RWPE1 (cell line): ENCODE results near the gene CDC7.

ENCODE experiments used
- CTCF ChIA-PET: fragments of 350-600 bp; sonication (Branson Sonifier 250); formaldehyde crosslinking; extraction: SDS; loops from one replicate; lab custom pipeline; 2021; lab: Yijun Ruan, JAX
- POLR2A ChIA-PET: fragments of 400-600 bp; formaldehyde crosslinking; extraction: SDS; loops from one replicate; lab custom pipeline; 2020; ENCODE audit warnings: antibody characterized with exemption; ENCODE audit not compliant: low non-redundant PET; lab: Yijun Ruan, JAX
- DNase-seq: peaks from one replicate; pipeline ENCODE4 v3.0.0; 2012; ENCODE audit warnings: low spot score
- H3K27ac ChIP-seq: fragments of 450-650 bp; 2 replicates; pipeline ENCODE4 v1.5.1; 2017
- TF ChIP-seq, protein P1 (sequence below): fragments of 450-650 bp; conservative IDR thresholded peaks from 2 replicates; pipeline ENCODE4 v1.5.1; 2017; ENCODE audit warnings: low read depth, mild to moderate bottlenecking

CDC7 gene

DNA sequence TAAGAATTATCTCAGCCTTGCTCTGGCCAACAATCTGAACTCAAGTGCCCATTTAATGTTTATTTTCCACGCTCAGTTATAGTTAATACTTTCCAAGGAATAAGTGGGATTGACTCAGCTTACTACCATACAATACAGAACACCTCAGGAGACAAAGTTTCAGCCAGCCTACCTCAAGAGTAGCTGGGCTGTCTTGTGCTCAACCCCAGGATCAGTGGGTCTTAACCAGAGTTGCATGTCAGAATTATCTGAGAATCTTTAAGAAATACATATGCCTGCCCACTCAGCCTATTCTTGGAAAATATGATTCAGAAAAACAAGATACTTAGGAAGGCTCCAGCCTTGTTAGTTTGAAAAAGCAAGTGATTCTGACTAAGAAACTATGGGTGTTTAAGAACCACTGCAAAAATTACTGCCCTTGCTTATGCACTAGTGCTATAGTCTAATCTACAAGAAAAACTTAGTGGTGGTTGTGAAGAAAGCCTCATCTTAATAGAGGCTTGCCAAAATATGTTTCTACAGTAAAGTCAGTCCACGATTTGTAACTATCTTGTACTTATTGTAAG lies 20.4 kb downstream of the CDC7 start:
- H3K27ac ChIP-seq = no peak overlapping the region
- CTCF ChIA-PET = interaction anchor here (0.9 kb wide), 1 partner anchor 9 kb away, joined by 3 read pairs; no protein-coding TSS in a partner anchor
- POLR2A ChIA-PET = no interaction called here
- DNase-seq = no peak
- TF ChIP-seq, protein P1, sequence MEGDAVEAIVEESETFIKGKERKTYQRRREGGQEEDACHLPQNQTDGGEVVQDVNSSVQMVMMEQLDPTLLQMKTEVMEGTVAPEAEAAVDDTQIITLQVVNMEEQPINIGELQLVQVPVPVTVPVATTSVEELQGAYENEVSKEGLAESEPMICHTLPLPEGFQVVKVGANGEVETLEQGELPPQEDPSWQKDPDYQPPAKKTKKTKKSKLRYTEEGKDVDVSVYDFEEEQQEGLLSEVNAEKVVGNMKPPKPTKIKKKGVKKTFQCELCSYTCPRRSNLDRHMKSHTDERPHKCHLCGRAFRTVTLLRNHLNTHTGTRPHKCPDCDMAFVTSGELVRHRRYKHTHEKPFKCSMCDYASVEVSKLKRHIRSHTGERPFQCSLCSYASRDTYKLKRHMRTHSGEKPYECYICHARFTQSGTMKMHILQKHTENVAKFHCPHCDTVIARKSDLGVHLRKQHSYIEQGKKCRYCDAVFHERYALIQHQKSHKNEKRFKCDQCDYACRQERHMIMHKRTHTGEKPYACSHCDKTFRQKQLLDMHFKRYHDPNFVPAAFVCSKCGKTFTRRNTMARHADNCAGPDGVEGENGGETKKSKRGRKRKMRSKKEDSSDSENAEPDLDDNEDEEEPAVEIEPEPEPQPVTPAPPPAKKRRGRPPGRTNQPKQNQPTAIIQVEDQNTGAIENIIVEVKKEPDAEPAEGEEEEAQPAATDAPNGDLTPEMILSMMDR = no peak

DNA sequence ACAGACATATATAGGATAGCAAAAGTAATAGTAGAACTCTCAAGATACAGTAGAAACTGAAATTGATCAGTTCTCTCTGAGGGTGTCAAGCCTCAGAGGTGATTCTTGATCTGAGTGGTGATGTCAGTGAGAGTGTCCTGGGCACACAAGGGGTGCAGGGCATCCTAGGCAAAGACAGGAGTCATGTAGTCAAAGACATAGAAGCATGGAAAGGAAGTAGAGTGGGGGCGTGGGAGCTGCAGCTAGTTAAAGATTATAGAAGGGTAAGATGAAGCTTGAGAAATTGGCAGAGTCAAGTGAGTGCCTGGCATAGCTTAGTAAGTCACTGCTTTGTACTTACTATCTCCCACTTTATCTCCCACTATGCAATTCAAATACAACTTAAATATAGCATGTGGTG lies 22.8 kb downstream of the CDC7 start:
- POLR2A ChIA-PET = no interaction called here
- CTCF ChIA-PET = interaction anchor here (1.2 kb wide), 1 partner anchor 405 kb away, joined by 3 read pairs; no protein-coding TSS in a partner anchor
- no peak for DNase-seq

DNA sequence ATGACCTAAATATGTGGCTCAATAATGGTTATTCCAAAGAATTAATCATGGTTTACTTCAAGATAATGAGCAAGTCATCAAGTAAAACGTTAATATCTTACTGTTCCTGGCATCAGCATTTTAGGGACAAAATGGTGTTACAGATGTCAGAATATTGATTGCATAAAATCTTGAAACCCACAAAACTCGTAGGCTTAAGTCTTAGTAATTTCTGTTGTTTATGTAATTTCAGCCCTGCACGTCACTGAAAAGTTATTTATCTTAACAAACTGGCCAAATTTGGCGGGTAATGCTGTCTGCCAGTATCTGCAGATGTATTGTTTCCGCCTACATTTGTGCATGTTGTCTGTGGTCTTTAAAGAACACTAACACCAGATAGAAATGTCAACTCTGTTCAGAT lies 25.8 kb downstream of the CDC7 start:
- CTCF ChIA-PET = interaction anchor here (1.7 kb wide), 1 partner anchor 14 kb away, joined by 4 read pairs; no protein-coding TSS in a partner anchor
- POLR2A ChIA-PET = no interaction called here
- DNase-seq = no peak
- no peak overlapping the region for H3K27ac ChIP-seq
- TF ChIP-seq, protein P1 = no peak

More for the DNA sequence above, 22.8 kb downstream of the CDC7 start:
- TF ChIP-seq, protein P1 = no peak
- no peak overlapping the region for H3K27ac ChIP-seq

DNA sequence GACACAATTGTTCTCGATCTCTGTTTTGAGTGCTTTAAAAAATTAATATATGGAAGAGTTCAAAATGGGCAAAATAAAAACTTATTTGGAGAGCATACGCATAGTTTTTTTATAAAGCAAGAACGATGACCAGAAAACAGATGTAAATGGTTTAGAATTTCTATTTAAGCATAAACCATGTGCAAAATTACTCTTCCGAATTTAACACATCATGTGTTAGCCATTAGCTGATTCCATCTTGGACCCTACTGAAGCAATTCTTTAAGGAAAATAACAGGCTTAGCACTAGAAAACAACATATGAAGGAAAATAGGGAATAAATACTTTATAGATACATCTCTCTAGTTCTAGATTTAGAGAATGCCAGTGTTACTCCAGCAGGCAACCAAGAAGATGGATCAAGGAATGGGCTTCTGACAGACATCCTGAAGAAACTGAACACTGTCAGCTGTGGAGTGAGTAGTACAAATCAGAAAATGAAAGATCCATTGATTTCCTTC lies 26.7 kb downstream of the CDC7 start:
- CTCF ChIA-PET = interaction anchor here (0.7 kb wide), 1 partner anchor 57 kb away, joined by 3 read pairs; no protein-coding TSS in a partner anchor
- no peak for DNase-seq
- POLR2A ChIA-PET = no interaction called here
- TF ChIP-seq, protein P1 = no peak
- H3K27ac ChIP-seq = no peak overlapping the region

DNA sequence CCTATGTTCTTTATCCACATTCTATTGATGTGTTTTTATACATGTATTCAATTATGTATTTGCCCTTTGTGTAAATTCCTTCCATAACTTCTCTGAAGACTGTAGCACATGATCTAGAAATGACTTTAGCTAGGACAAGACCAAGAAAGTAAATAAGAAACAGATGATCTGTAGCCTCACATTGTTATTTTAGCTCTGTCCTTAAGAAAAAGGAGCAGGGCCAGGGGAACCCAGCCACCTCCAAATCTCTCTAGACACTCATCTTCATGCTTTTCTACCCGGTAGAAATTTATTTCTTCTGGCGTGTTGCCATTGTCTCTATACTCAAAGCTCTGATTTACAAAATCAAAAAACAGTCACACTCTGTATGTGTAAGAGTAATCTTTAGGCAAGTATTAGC lies 27.1 kb downstream of the CDC7 start:
- ChIA-PET CTCF (interaction anchor here (0.5 kb wide), 1 partner anchor 359 kb away, joined by 3 read pairs; no protein-coding TSS in a partner anchor), POLR2A (no interaction called here)
- TF ChIP-seq, protein P1 = no peak
- H3K27ac ChIP-seq = no peak overlapping the region
- no peak for DNase-seq

DNA sequence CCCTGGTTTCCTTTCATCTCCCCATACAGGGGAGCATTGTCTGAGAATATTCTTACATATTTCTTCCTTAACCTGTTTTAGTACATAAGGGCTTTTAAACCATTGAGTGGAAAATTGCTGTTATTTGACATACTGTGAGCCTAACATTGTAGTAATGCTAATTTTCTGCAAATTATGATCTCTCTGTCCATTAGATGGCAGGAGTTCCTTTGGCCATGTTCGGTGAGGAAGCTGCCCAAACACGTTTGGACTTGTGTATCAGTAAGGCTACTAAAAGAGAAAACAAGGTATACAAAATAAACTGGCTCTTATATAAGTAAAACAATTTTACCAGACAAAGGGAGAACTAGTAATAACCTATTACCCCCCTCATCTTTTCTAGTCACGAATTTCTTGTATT lies 29.2 kb downstream of the CDC7 start:
- no peak overlapping the region for H3K27ac ChIP-seq
- peak; percentile 37 for DNase-seq
- CTCF ChIA-PET = interaction anchor here (0.6 to 1.9 kb wide), 10 partner anchors 9 to 409 kb away, joined by 3 to 13 read pairs (median 4); partner anchors contain the start of gene TGFBR3
- POLR2A ChIA-PET = no interaction called here
- TF ChIP-seq, protein P1 = peak; percentile 83
